Activated CD4-positive, CD25-positive, alpha-beta regulatory T cell treated with anti-CD3 and anti-CD28 coated beads, Interleukin-2, amount 50 U/mL, for 72 hours (primary cell): Measurements from ENCODE around the gene UBE2I.
A peak's percentile ranks its signal among the peaks of the same experiment; 100 is the strongest.
"Not testable (repeated sequence)": the region's sequence is repeated elsewhere in the genome, so short reads cannot be mapped to it uniquely, and the experiment has no call there.

Experiments
- DNase-seq: peaks from one replicate; pipeline ENCODE4 v3.0.0; 2021

Gene UBE2I

GRCh38 chr16:1314399-1315068 lies 5.1 kb downstream of the UBE2I start:
- no peak for DNase-seq

GRCh38 chr16:1315081-1316032 lies 5.9 kb downstream of the UBE2I start:
- DNase-seq: no peak

- no peak for DNase-seq
These were observed 6.6 kb downstream of the UBE2I start for GRCh38 chr16:1316033-1316405.

- DNase-seq: no peak
These were observed 8.2 kb downstream of the UBE2I start for GRCh38 chr16:1317479-1318267.

- DNase-seq: no peak
These were observed 8.8 kb downstream of the UBE2I start for GRCh38 chr16:1318268-1318545.

- no peak for DNase-seq
These were observed 9.6 kb downstream of the UBE2I start for GRCh38 chr16:1319041-1319440.

GRCh38 chr16:1320097-1320496 lies 10.7 kb downstream of the UBE2I start:
- DNase-seq: no peak

GRCh38 chr16:1320658-1321240 lies 11.3 kb downstream of the UBE2I start:
- no peak for DNase-seq

- no peak for DNase-seq
These were observed 13.0 kb downstream of the UBE2I start for GRCh38 chr16:1322407-1322806.

GRCh38 chr16:1323296-1324239 lies 14.1 kb downstream of the UBE2I start:
- no peak for DNase-seq

GRCh38 chr16:1324286-1324826 lies 14.9 kb downstream of the UBE2I start:
- DNase-seq: no peak

- DNase-seq: no peak
These were observed 15.8 kb downstream of the UBE2I start for GRCh38 chr16:1325261-1325660.

- no peak for DNase-seq
These were observed 16.4 kb downstream of the UBE2I start for GRCh38 chr16:1325673-1326371.

- DNase-seq: no peak
These were observed 17.0 kb downstream of the UBE2I start for GRCh38 chr16:1326391-1326790.

GRCh38 chr16:1326946-1327618 lies 17.6 kb downstream of the UBE2I start:
- no peak for DNase-seq

- no peak for DNase-seq
These were observed 18.1 kb downstream of the UBE2I start for GRCh38 chr16:1327619-1327947.

GRCh38 chr16:1328136-1328535 lies 18.7 kb downstream of the UBE2I start:
- DNase-seq: not testable (repeated sequence)

- DNase-seq: not testable (repeated sequence)
These were observed 19.5 kb downstream of the UBE2I start for GRCh38 chr16:1328961-1329360.

- peak; percentile 56 for DNase-seq
These were observed 21.0 kb downstream of the UBE2I start for GRCh38 chr16:1330260-1330914.
